T-helper 1 cell (primary cell): ENCODE data around the gene GCK.

Experiments used
- DNase-seq, 5 donors: peaks; one replicate each; pipeline ENCODE4 v3.0.0-alpha.2; 2012 to 2020

GCK gene

DNA sequence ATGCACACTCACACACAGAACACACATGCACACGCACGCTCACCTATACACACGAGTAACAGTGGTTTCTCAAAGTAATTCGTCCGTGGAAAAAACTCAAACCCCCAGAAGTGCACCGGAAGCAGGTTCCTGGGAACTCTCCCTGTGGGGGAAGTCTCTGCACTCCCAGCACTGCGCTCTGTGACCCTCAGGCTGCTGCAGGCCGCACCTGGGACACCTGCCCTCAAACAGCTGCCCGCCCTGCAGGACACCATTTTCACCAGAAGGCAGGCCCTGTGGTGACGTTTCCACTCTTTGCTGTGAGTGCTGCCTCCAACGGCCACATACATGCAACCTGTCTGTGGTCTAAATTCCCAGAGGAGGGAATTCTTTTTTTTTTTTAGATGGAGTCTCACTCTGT lies 32.8 kb upstream of the GCK start:
- DNase-seq, result no peak

DNA sequence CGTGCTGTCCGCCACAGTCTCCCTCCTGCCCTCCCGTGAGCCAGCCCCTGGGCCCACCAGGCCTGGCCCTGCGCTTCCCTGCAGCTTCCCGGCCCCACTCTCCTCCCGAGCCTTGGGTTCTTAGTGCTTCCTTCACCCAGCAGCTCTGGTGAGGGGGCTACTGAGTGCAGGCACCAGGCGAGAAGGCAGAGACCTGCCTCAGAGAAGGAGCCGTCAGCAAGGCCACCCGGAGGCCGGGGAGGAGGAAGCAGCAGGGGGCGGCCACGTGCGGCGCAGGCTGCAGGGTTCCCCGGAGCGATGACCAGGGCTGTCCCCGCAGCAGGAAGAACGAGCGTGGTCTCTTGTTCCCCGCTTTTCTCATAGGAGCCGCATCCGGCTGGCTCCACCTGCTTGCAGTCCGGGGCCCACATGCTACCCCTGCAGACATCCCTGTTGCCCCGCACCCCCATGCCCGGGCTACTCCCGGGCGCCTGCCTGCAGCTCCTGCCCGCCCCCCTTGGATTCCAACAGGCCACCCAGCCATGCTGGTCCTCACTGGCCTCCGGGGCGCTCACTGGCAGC lies 32.1 kb upstream of the GCK start:
- no peak for DNase-seq

DNA sequence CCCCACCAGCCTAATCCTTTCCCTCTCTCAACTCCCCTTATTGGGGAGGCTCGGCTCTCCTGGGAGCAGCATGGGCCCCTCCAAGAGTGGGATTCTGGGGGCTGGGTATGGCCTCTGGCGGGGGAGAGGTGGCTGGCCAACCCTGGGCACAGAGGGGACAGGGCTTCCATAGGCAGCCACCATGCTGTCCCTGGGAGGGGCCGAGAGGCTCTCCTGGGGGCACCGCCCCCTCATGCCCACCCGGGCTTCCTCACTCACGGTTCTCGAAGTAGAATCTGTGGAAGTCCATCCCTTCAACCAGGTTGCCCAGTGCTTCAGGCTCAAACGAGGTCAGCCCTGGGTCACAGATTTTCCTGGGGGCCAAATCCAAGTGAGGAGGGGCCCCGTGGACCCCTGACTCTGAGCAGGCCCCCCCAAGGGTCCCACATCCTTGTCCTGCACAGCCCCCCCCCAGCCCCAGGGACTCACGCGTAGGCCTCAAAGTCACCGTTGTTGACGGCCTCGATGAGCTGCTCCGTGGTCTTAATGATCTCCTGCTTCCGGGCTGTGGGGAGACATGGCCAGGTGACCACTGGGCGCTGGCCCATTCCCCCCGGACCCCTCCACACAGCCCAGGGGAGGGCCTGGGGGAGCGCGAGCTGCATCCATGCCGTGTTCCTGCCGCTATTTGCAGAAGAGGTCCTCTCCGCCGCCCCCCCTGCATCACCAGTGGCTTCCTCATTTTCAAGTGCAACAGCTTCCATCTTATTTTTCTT lies 31.3 kb upstream of the GCK start:
- no peak for DNase-seq

DNA sequence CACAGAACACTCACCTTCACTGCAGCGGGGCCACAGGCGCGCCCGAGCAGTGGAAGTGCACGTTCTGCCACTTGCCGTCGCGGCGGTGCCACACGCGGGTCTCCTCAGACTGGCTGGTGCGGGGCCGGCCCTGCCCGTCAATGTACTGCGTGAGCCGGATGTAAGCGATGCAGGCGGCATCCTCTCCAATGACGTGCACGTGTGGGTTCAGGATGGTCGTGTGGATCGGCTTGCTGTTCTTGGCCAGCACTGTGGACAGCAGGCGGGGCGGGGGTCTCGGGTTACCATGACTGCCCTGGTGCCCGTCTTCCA lies 30.8 kb upstream of the GCK start:
- DNase-seq, result no peak

DNA sequence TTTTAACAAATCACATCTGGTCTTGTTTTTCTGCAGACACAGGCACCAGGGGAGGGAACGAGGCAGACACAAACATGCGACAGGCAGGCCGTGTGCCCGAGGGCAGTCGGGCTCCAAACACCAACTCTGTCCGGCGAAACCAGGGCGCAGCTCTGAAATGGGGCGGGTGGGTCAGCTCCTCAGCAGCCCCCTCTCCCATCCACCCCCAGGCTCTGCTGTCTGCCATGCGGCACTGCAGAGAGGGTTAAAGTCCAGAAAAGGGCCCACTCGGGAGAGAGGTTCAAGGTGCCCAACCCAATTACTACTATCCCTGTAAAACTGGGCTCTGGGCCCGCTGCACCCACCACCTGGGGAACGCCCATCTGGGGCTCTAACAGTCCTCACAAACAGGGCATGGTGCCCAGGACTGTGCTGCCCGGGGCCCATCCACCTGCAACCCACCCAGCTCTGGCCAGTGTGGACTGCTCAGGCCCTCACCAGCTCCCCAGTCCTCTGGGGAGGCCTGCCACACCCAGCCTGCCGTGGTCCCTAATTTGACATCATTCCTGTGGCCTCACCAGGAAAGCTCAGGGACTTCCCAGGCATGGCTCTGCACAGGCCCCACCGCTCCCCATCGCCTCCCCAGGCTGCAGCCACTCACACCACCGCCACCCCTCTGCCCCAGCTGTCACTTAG lies 30.3 kb upstream of the GCK start:
- DNase-seq, result no peak

DNA sequence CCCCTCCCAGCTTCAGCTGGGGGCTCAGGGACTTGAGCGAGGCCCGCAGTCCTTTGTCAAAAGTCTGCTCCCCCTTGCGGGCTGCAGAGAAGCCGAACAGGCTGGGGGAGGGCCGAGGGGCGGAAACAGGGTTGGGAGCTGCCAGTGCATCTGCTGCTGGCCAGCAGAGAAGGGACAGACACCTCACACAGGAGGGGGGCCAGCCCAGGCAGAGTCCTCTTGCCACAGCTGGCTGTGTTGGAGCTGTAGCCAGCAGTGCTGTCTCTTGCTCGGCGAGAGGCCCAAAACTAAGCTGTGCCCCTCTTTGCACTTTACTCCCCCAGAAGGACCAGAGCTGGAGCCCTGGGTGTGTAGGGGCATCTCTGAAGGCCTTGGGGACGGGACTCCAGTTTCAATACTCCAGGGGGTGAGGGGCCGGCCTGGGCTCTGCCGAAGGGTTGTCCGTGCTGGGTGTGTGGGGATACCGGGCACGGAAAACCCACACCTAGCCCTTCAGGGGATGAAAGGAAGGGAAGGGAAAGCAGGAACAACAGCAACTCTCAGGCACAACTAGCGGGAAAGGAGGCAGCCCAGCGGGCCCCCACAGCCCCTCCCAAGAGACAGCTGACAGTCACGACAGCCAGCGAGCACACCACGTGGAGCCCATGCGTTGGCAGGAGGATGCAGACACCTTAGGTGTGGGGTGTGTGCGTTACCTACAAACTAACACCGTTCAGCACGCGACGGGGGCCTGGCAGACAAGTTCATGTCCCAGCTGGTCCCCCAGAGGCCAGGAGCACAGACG lies 29.4 kb upstream of the GCK start:
- DNase-seq, result no peak

DNA sequence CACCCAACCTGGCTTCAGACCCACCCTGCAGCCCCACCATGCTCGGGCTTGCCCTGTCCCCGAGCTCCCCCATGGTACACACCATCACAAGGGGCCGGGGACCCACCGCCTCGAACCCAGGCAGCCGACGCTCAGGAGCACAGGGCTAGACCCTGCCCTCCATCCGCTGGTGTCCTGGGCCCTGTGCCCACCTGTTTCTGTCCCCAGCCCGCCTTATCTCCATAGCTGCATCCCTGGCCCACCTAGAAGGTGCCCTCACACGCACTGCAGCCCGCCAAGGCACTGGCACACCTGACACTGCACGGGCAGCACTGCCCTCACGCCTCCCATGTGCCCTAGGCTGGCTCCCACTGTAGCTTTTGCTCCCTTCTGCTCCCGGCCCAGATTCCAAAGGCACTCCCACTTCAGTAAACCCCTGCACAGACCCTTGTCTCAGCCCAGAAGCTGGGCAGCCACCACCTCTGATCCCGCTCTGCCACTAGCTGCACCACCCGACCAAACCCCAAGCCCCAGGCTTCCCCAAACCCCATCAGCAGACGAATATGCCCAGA lies 28.7 kb upstream of the GCK start:
- no peak for DNase-seq

DNA sequence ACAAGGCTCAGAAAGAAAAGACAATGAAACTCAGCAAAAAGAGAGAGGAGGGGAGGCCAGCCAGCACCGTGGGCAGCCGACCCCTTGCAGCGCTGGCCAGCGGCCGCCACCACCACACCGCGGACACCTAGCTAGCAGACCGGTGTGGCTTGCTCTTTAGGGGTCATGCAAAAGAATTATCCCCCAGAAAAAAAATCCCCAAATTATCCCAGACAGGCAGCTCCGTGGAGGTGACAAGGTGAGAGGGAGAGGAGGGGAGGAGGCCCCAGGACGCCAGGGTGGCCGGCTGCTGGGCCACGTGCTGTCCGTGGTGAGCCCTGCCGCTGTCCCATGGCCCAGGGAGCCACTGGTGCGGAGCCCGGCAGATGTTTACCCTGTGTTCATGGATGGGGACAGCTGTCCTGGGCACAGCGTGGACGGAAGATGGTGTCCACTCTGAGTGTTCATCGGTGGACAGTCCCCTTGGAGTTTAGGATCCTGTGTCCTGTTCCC lies 28.0 kb upstream of the GCK start:
- no peak for DNase-seq

DNA sequence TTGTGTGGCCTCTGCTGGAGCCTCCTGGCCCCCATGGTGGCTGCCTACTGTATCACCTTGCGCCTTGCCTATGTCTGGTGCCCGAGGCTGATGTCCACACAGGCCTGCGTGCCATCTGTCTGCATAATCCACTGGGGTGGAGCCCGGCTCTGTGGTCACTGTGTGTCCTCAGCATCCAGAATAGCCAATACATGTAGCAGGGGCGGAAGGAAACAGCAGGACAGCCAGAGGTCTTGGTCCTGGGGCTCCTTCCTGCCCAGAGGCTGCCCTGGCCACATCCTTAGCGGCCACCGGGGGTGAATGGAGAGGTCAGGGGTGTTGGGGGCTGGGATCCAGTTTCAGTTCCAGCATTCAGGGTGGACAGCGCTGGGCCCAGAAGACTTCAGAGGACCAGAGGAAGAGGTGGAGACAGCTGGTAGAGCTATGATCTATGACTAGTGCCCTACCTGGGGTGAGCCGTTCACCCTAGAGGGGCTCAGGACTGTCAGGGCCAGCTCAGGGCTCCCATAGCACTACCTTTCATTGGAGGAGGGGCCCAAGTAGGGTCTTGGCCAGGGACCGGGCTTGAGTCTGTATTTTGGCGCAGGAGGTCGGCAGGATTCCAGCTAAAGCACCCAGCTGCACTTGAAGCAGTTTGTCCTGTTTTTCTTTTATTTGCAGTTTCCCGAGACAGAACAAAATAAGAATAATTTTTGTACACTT lies 27.4 kb upstream of the GCK start:
- DNase-seq, result no peak

DNA sequence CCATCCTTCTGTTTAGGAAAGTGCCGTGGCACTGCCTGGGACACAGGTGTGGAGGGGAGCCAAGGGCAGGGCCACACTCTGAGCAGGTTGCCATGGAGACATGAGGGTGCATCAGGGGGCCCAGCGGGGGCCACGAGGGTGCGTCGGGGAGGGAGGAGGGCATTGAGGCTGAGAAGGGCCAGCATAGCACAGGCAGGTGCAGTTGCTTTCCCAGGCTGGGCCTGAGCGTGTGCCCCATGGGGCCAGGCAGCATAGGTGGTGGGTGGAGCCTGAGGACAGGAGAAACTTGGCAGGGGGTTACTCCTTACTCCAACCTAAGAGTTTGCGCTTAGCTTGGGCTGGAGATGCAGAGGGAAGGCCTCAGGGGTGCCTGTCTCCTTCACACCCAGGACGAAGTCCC lies 26.8 kb upstream of the GCK start:
- peak in 1 of 5 donors; percentile 6 for DNase-seq

DNA sequence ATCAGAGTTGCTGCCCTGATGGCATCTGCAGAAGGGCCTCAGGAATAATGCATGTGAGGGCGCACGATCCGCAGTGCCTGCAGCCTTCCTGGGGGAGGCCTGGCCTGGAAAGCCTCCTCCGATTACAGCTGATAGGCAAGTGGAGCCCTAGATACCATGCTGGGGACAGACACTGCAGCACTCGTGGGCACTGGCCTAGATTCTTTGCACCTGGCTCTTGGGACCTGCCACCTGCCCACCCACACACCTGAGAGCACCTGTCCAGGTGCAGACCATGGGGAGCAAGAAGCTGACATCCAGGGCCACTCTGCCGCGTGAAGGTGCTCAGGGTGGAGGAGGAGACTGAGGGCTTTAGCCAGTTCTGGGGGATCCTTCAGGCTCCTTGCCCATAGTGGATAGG lies 26.3 kb upstream of the GCK start:
- DNase-seq, result peak in 1 of 5 donors; percentile 5

DNA sequence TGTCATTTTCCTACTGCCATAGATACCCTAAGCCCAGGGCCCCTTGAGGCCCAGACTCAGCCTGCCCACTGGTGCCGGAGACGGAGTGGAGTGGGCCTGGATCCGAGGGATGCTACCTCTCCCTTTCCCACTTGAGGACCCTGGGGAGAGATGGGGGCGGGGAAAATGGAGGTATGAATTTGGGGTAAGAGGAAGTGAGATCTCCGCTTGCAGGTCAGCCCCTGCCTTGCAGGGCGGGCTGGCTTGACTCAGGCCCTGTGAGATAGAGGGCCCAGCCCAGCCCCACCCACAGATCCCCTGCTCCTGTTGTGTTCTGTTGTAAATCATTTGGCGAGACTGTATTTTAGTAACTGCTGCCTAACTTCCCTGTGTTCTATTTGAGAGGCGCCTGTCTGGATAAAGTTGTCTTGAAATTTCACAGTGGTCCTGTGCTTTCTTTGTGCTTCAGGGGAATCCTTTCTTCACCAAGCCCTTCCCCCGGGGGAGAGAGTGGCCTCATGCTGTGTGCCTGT lies 24.7 kb upstream of the GCK start:
- peak in 1 of 5 donors; percentile 5 for DNase-seq

DNA sequence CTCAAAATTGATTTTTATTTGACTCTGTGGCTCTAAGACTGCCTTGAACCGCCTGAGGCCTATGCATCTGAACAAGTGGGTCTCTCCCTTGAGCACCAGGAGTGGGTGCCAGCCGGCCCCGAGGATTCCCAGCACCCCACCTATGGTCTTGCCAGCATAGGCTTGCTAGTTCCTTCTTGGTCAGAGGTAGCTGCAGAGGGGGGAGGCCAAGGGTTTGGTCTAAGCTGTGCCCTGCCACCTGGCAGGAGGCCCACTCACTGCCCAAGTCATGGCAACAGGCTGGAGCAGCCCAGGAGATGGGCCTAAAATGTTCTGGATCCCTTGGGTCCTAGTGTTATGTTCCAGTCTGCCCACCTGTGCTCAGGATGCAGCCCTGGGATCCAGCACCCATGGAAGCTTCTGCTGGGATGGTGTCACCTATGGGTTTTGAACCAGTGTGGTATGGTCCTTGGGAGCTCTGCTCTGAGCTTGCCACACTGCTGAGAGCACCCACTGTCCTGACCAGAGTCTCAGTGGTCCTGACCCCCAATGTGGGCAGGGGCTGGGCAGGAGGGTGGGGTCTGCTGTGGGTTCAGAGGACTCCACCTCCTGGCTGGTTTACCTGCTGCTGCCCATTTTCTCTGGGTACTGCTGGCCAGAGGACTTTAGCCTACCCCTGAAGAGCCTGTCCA lies 24.1 kb upstream of the GCK start:
- peak in 1 of 5 donors; percentile 3 for DNase-seq

DNA sequence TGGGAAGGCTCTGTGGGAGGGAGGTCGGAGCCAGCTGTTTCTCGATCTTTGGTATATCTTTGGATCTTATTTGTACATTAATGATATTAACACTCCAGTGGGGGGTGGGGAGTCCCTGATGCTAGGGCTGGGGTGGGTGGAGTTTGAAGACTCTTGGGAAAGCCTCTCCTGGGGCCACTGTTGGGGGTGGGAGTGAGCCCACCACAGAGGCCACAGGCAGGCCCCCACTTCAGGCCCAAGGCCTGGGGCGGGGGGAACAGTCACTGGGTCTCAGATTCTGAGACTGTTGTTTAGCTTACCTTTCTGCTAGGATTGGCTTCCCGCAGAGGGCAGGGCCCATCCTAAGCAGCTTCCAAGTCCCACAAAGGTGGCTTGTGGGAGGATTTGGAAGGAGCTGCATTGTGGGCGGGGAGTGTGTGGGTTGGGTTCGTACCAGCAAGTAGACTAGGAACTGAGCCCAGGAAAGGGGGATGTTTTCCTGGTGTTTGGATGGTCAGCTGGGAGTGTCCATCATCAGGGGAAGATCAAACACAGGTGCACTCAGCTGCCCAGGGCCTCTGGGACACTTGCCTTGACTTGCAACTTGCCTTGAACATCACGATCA lies 23.4 kb upstream of the GCK start:
- DNase-seq, result peak in 1 of 5 donors; percentile 4

DNA sequence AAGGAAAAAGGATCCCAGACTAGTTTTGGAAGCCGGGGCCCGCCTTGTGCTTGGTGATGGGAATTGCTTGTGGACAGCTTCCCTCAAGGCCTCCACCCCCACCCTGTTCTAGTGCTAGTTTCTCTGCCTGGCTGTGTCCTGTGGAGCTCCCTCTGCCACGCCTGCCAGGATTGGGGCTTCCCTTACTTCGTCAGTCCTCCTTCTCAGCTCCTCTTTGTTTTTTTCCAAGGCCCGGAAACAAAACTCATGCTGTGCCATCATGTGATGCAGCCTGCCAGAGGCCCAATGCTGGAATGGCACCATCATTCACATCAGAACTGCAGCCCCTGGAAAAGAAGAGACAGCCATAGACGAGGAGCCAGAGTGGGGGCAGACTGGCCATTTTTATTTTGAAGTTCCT lies 22.8 kb upstream of the GCK start:
- DNase-seq, result peak in 1 of 5 donors; percentile 4

DNA sequence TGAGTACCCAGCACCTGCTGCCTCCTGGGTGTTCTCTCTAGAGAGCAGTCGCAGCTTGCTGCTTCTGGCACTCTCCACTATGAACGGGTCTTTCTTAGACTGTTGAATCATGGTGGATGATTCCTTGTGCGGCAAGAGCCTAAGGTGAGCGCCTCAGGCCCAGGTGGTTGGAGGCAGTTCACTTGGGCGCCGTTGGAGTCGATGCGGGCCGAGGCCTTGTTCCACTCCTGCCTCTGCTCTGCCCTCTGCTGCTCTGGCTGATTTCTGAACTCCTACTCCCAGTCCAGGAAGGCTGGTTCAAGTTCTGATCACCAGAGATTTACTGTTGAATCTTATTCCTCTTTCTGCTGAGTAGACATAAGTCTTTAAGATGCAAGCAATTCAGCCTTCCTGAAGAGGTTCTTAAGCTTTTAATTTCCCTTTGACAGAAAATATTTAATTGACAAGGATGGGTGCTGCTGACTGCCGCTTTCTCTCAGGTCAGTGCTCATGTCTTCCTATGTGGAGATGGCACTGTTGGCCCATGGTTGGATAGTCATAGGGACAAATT lies 22.0 kb upstream of the GCK start:
- DNase-seq, result no peak

DNA sequence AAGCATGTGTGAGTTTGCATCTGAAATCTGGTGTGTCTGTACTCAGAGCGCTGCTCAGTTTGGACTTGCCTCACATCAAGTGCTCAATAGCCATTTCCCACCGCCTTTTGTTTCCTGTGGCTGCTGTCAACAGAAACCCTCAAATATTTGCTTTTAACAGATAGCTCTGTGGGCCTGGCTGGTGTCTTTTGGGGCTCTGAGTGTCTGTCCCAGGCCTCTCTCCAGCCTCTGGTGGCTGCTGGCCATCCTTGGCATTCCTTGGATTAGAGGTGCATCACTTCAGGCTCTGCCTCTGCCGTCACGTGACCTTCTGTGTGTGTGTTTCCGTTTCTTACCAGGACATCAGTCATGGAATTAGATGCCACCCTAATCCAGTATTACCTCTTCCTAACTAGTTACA lies 20.9 kb upstream of the GCK start:
- DNase-seq, result peak in 1 of 5 donors; percentile 1

DNA sequence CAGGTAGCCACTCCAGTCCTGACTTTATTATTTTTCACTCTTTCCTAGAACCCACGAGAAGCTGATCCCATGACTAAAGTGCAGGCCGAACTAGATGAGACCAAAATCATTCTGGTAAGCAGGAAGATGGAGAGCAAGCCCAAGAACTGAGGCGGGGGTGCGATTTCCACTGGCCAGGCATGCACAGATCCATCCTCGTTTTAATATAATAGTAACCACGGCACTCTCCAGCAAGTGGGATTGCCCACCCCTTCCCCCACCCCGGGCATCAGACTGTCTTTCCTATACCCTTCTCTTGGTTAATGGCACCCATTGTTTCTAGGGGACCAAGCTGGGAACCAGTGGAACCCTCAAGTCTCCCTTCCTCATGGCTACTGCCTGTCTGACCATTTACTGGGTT lies 18.8 kb upstream of the GCK start:
- no peak for DNase-seq

DNA sequence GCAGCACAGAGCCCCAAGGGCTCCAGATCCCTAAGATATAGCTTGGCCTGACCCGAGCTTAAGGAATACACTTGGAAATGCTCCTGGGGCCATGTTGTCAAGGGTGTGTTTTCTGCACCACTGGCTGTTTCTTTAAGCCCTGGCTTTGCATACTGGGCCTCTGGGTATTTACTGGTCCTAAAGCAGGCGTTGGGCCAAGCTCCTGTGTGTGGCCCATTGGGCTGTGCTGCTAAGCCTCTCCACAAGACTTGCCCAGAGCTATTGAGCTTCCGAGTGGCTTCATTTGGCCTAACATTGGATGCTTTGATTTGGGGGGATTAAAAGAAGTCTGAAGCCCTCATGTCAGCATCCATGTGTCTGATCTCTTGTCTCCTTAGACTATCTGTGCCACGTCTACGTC lies 16.8 kb upstream of the GCK start:
- DNase-seq, result no peak

DNA sequence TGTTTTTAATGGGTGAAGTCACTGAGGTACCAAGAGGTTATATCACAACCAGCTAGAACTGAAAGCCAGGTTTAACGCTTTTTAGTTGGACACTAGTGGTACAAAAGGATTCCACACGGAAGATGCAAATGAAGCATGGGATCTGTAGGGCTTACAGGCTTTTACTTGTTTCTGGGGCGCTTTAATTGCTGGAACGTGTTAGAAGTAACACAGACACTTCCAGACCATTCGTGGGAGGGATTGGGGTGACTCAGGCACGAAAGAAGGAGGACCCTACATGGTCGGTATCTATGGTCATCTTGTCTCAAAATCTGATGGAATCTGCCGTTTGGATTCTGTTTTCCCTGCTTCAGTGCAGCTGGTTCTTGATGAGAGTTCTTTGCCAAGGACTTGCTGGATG lies 12.6 kb upstream of the GCK start:
- DNase-seq, result no peak
